SK-N-SH treated with all-trans-retinoic acid at 6 μM for 48 hours (cell line): ENCODE data around the gene SLC38A10.

Experiments
- ATAC-seq: fragments of 200-7000 bp; cut with Tn5 transposase; 3 replicates; pipeline ENCODE4 v1.9.1; 2020; ENCODE audit warnings: mild to moderate bottlenecking, moderate library complexity
- ARNTL ChIP-seq: fragments of 450-650 bp; formaldehyde crosslinking; IDR thresholded peaks from 2 replicates; pipeline ENCODE4 v1.5.0; 2020; ENCODE audit warnings: low read depth, mild to moderate bottlenecking, moderate library complexity, borderline replicate concordance
- BACH2 ChIP-seq: fragments of 250-450 bp; sonication (Bioruptor Pico); IDR thresholded peaks from 2 replicates; pipeline ENCODE4 v1.9.0; 2021; ENCODE audit warnings: mild to moderate bottlenecking, borderline replicate concordance
- ESRRG ChIP-seq: fragments of 250-450 bp; sonication (Bioruptor Pico); IDR thresholded peaks from 2 replicates; pipeline ENCODE4 v1.6.1; 2021; ENCODE audit warnings: mild to moderate bottlenecking
- GLIS3 ChIP-seq: fragments of 250-450 bp; sonication (Bioruptor Pico); IDR thresholded peaks from 2 replicates; pipeline ENCODE4 v1.5.0; 2020; ENCODE audit warnings: mild to moderate bottlenecking, moderate library complexity
- ISL1 ChIP-seq: fragments of 250-450 bp; sonication (Bioruptor Pico); IDR thresholded peaks from 2 replicates; pipeline ENCODE4 v2.1.2; 2022; ENCODE audit warnings: mild to moderate bottlenecking, moderate library complexity
- OSR1 ChIP-seq: fragments of 250-450 bp; sonication (Bioruptor Pico); IDR thresholded peaks from 2 replicates; pipeline ENCODE4 v1.8.0; 2022; ENCODE audit warnings: moderate library complexity, mild to moderate bottlenecking, inconsistent platforms
- PATZ1 ChIP-seq: fragments of 250-450 bp; sonication (Bioruptor Pico); IDR thresholded peaks from 2 replicates; pipeline ENCODE4 v1.8.0; 2020; ENCODE audit warnings: mild to moderate bottlenecking, moderate library complexity, borderline replicate concordance
- PPARA ChIP-seq: fragments of 250-450 bp; sonication (Bioruptor Pico); IDR thresholded peaks from 2 replicates; pipeline ENCODE4 v1.5.0; 2020; ENCODE audit warnings: mild to moderate bottlenecking, borderline replicate concordance
- SNAI2 ChIP-seq: fragments of 250-450 bp; sonication (Bioruptor Pico); IDR thresholded peaks from 2 replicates; pipeline ENCODE4 v1.5.0; 2020; ENCODE audit warnings: mild to moderate bottlenecking, moderate library complexity
- TCF4 ChIP-seq: fragments of 250-450 bp; sonication (Bioruptor Pico); IDR thresholded peaks from 2 replicates; pipeline ENCODE4 v1.8.0; 2021; ENCODE audit warnings: mild to moderate bottlenecking, moderate library complexity, borderline replicate concordance
- TOX ChIP-seq: fragments of 250-450 bp; sonication (Bioruptor Pico); IDR thresholded peaks from 2 replicates; pipeline ENCODE4 v1.8.0; 2021; ENCODE audit warnings: mild to moderate bottlenecking, moderate library complexity, borderline replicate concordance
- ZC3H10 ChIP-seq: fragments of 250-450 bp; sonication (Bioruptor Pico); IDR thresholded peaks from 2 replicates; pipeline ENCODE4 v1.5.1; 2021; ENCODE audit warnings: mild to moderate bottlenecking, moderate library complexity
- ZFP3 ChIP-seq: fragments of 250-450 bp; sonication (Bioruptor Pico); IDR thresholded peaks from 2 replicates; pipeline ENCODE4 v1.5.0; 2020; ENCODE audit warnings: mild to moderate bottlenecking, moderate library complexity
- ZFP30 ChIP-seq: fragments of 450-650 bp; formaldehyde crosslinking; IDR thresholded peaks from 2 replicates; pipeline ENCODE4 v1.5.0; 2022; ENCODE audit warnings: mild to moderate bottlenecking, moderate library complexity
- ZNF565 ChIP-seq: fragments of 450-650 bp; formaldehyde crosslinking; conservative IDR thresholded peaks from 2 replicates; pipeline ENCODE4 v1.5.0; 2020; ENCODE audit warnings: low read depth, mild to moderate bottlenecking, moderate library complexity
- ZNF70 ChIP-seq: fragments of 450-650 bp; formaldehyde crosslinking; IDR thresholded peaks from 2 replicates; pipeline ENCODE4 v1.5.0; 2020; ENCODE audit warnings: mild to moderate bottlenecking, moderate library complexity
- ZNF8 ChIP-seq: fragments of 450-650 bp; formaldehyde crosslinking; IDR thresholded peaks from 2 replicates; pipeline ENCODE4 v1.5.0; 2020; ENCODE audit warnings: mild to moderate bottlenecking, moderate library complexity
- TF ChIP-seq, protein P1 (sequence below): fragments of 250-450 bp; sonication (Bioruptor Pico); IDR thresholded peaks from 2 replicates; pipeline ENCODE4 v1.5.1; 2021; ENCODE audit warnings: mild to moderate bottlenecking, moderate library complexity
- TF ChIP-seq, protein P2 (sequence below): fragments of 250-450 bp; sonication (Bioruptor Pico); IDR thresholded peaks from 2 replicates; pipeline ENCODE4 v1.5.1; 2020; ENCODE audit warnings: low read depth, mild to moderate bottlenecking, moderate library complexity
- TF ChIP-seq, protein P3 (sequence below): fragments of 250-450 bp; sonication (Bioruptor Pico); IDR thresholded peaks from 2 replicates; pipeline ENCODE4 v1.8.0; 2021; ENCODE audit warnings: low read depth, mild to moderate bottlenecking, moderate library complexity, borderline replicate concordance
- TF ChIP-seq, protein P4 (sequence below): fragments of 250-450 bp; sonication (Bioruptor Pico); IDR thresholded peaks from 2 replicates; pipeline ENCODE4 v1.5.0; 2020; ENCODE audit warnings: mild to moderate bottlenecking, moderate library complexity

SLC38A10 gene

GRCh38 chr17:81217491-81217890 is 77.6 kb downstream of the SLC38A10 start:
- no peak for TF ChIP-seq ISL1 (CRISPR knock-in tag)
- TF ChIP-seq, protein P1, sequence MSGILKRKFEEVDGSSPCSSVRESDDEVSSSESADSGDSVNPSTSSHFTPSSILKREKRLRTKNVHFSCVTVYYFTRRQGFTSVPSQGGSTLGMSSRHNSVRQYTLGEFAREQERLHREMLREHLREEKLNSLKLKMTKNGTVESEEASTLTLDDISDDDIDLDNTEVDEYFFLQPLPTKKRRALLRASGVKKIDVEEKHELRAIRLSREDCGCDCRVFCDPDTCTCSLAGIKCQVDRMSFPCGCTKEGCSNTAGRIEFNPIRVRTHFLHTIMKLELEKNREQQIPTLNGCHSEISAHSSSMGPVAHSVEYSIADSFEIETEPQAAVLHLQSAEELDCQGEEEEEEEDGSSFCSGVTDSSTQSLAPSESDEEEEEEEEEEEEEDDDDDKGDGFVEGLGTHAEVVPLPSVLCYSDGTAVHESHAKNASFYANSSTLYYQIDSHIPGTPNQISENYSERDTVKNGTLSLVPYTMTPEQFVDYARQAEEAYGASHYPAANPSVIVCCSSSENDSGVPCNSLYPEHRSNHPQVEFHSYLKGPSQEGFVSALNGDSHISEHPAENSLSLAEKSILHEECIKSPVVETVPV, result no peak
- TF ChIP-seq, protein P2, sequence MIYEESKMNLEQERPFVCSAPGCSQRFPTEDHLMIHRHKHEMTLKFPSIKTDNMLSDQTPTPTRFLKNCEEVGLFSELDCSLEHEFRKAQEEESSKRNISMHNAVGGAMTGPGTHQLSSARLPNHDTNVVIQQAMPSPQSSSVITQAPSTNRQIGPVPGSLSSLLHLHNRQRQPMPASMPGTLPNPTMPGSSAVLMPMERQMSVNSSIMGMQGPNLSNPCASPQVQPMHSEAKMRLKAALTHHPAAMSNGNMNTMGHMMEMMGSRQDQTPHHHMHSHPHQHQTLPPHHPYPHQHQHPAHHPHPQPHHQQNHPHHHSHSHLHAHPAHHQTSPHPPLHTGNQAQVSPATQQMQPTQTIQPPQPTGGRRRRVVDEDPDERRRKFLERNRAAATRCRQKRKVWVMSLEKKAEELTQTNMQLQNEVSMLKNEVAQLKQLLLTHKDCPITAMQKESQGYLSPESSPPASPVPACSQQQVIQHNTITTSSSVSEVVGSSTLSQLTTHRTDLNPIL (CRISPR knock-in tag), result no peak
- no peak for TF ChIP-seq TCF4 (CRISPR knock-in tag)
- TF ChIP-seq OSR1, result no peak
- no peak for TF ChIP-seq ZNF70 (CRISPR knock-in tag)
- no peak for TF ChIP-seq ZFP3 (CRISPR knock-in tag)
- no peak for TF ChIP-seq ESRRG (CRISPR knock-in tag)
- no peak for TF ChIP-seq GLIS3 (CRISPR knock-in tag)
- no peak for TF ChIP-seq PPARA (CRISPR knock-in tag)
- no peak for TF ChIP-seq SNAI2 (CRISPR knock-in tag)
- no peak for TF ChIP-seq PATZ1
- no peak for TF ChIP-seq ZC3H10 (CRISPR knock-in tag)
- TF ChIP-seq, protein P3, sequence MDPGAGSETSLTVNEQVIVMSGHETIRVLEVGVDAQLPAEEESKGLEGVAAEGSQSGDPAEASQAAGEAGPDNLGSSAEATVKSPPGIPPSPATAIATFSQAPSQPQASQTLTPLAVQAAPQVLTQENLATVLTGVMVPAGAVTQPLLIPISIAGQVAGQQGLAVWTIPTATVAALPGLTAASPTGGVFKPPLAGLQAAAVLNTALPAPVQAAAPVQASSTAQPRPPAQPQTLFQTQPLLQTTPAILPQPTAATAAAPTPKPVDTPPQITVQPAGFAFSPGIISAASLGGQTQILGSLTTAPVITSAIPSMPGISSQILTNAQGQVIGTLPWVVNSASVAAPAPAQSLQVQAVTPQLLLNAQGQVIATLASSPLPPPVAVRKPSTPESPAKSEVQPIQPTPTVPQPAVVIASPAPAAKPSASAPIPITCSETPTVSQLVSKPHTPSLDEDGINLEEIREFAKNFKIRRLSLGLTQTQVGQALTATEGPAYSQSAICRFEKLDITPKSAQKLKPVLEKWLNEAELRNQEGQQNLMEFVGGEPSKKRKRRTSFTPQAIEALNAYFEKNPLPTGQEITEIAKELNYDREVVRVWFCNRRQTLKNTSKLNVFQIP (CRISPR knock-in tag), result no peak
- no peak for TF ChIP-seq ZFP30
- TF ChIP-seq ARNTL (CRISPR knock-in tag), result no peak

GRCh38 chr17:81213978-81214377 is 81.1 kb downstream of the SLC38A10 start:
- ATAC-seq, result no peak
- no peak for TF ChIP-seq ZNF70 (CRISPR knock-in tag)
- TF ChIP-seq, protein P2 (CRISPR knock-in tag), result no peak
- TF ChIP-seq, protein P4, sequence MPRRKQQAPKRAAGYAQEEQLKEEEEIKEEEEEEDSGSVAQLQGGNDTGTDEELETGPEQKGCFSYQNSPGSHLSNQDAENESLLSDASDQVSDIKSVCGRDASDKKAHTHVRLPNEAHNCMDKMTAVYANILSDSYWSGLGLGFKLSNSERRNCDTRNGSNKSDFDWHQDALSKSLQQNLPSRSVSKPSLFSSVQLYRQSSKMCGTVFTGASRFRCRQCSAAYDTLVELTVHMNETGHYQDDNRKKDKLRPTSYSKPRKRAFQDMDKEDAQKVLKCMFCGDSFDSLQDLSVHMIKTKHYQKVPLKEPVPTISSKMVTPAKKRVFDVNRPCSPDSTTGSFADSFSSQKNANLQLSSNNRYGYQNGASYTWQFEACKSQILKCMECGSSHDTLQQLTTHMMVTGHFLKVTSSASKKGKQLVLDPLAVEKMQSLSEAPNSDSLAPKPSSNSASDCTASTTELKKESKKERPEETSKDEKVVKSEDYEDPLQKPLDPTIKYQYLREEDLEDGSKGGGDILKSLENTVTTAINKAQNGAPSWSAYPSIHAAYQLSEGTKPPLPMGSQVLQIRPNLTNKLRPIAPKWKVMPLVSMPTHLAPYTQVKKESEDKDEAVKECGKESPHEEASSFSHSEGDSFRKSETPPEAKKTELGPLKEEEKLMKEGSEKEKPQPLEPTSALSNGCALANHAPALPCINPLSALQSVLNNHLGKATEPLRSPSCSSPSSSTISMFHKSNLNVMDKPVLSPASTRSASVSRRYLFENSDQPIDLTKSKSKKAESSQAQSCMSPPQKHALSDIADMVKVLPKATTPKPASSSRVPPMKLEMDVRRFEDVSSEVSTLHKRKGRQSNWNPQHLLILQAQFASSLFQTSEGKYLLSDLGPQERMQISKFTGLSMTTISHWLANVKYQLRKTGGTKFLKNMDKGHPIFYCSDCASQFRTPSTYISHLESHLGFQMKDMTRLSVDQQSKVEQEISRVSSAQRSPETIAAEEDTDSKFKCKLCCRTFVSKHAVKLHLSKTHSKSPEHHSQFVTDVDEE, result no peak
- no peak for TF ChIP-seq ZNF8 (CRISPR knock-in tag)
- TF ChIP-seq PPARA (CRISPR knock-in tag), result no peak
- no peak for TF ChIP-seq TCF4 (CRISPR knock-in tag)
- no peak for TF ChIP-seq BACH2
- TF ChIP-seq TOX (CRISPR knock-in tag), result no peak
- TF ChIP-seq SNAI2 (CRISPR knock-in tag), result no peak
- no peak for TF ChIP-seq OSR1
- no peak for TF ChIP-seq GLIS3 (CRISPR knock-in tag)
- TF ChIP-seq ESRRG (CRISPR knock-in tag), result no peak
- no peak for TF ChIP-seq ZFP30
- no peak for TF ChIP-seq ZNF565 (CRISPR knock-in tag)
- no peak for TF ChIP-seq ZC3H10 (CRISPR knock-in tag)
- TF ChIP-seq, protein P3 (CRISPR knock-in tag), result no peak
- no peak for TF ChIP-seq ISL1 (CRISPR knock-in tag)

More at GRCh38 chr17:81217491-81217890, 77.6 kb downstream of the SLC38A10 start:
- no peak for ATAC-seq
